GM12878 (cell line): ENCODE data around the gene PSRC1. TPM values are rescaled to one million over a fixed set of nuclear protein-coding genes. Genes with fewer than 3 reads are reported as not detected.

Experiments used
- ATAC-seq: fragments of 200-7000 bp; cut with Tn5 transposase; 3 replicates; pipeline ENCODE4 v1.9.1; 2020; ENCODE audit warnings: mild to moderate bottlenecking, moderate library complexity
- BruUV-seq: library from RNA; stranded (reverse); fragments of 400-500 nt; replicated peaks from 2 replicates; lab custom pipeline; 2021; lab: Mats Ljungman, UMichigan
- CTCF ChIA-PET: fragments of 300-600 bp; sonication (Branson Sonifier 250); formaldehyde crosslinking; extraction: SDS; loops from one replicate; lab custom pipeline; 2021; ENCODE audit warnings: inconsistent platforms; lab: Yijun Ruan, JAX
- POLR2A ChIA-PET: fragments of 350-600 bp; formaldehyde crosslinking; extraction: SDS; loops from one replicate; lab custom pipeline; 2021; ENCODE audit warnings: inconsistent platforms; lab: Charles Lee
- RAD21 ChIA-PET: fragments of 300-600 bp; sonication (Branson Sonifier 250); formaldehyde crosslinking; loops from one replicate; lab custom pipeline; 2023; ENCODE audit warnings: antibody characterized with exemption; ENCODE audit not compliant: unreplicated experiment; lab: Charles Lee
- SMC1A ChIA-PET: fragments of 300-600 bp; sonication (Branson Sonifier 250); formaldehyde crosslinking; loops from one replicate; lab custom pipeline; 2023; ENCODE audit not compliant: unreplicated experiment, uncharacterized antibody; lab: Charles Lee
- DNase-seq: peaks from one replicate; pipeline ENCODE4 v3.0.0-alpha.2; 2011; ENCODE audit warnings: low read depth, low spot score
- FAIRE-seq: peaks from 3 replicates; lab custom pipeline; 2011; peaks lifted over from hg19 to GRCh38; lab: Jason Lieb, UNC
- H2AFZ ChIP-seq: 2 replicates; pipeline ENCODE4 v1.6.0; 2011; ENCODE audit warnings: low read depth, low read length, control low read depth; ENCODE audit not compliant: control insufficient read depth
- H3K27ac ChIP-seq: 2 replicates; pipeline ENCODE4 v1.5.1; 2011; ENCODE audit warnings: control low read depth; ENCODE audit not compliant: control insufficient read depth, insufficient read depth
- H3K27me3 ChIP-seq, 2 experiments: replicated peaks in 1 of 2; 2 replicates each; pipeline versions ENCODE4 v1.6.0 to v1.6.1; 2011; ENCODE audit warnings: low read length in 1 of 2; ENCODE audit not compliant: control insufficient read depth in 2 of 2, insufficient read depth in 2 of 2
- H3K36me3 ChIP-seq, 2 experiments: 2 replicates each; pipeline ENCODE4 v1.5.1; 2011; ENCODE audit warnings: low read length in 1 of 2; ENCODE audit not compliant: control insufficient read depth in 2 of 2, insufficient read depth in 2 of 2
- H3K4me1 ChIP-seq: 2 replicates; pipeline ENCODE4 v1.6.1; 2011; ENCODE audit warnings: mild to moderate bottlenecking, low read length, moderate library complexity, mixed read lengths; ENCODE audit not compliant: control insufficient read depth, insufficient read depth
- H3K4me2 ChIP-seq: 2 replicates; pipeline ENCODE4 v1.6.0; 2011; ENCODE audit warnings: control low read depth; ENCODE audit not compliant: control insufficient read depth, insufficient read depth
- H3K4me3 ChIP-seq: fragments of 200-600 bp; sonication (generic); 2 replicates; pipeline ENCODE4 v1.5.1; 2016
- H3K79me2 ChIP-seq: 2 replicates; pipeline ENCODE4 v1.6.0; 2011; ENCODE audit warnings: low read length; ENCODE audit not compliant: control insufficient read depth, insufficient read depth
- H3K9ac ChIP-seq: 2 replicates; pipeline ENCODE4 v1.8.0; 2011; ENCODE audit warnings: low read length, control low read depth, mixed read lengths; ENCODE audit not compliant: control insufficient read depth, insufficient read depth
- H3K9me3 ChIP-seq: replicated peaks from 3 replicates; pipeline ENCODE4 v1.5.1; 2011; ENCODE audit warnings: mild to moderate bottlenecking, low read length; ENCODE audit not compliant: control insufficient read depth, insufficient read depth
- H4K20me1 ChIP-seq: 2 replicates; pipeline ENCODE4 v1.6.0; 2011; ENCODE audit not compliant: control insufficient read depth, insufficient read depth
- BHLHE40 ChIP-seq, 2 experiments: fragments of 450-650 bp in 1 of 2; IDR thresholded peaks; 2 replicates each; pipeline ENCODE4 v1.6.1; 2011 to 2017; ENCODE audit warnings: low read depth in 2 of 2, borderline replicate concordance in 1 of 2, improper control_type of control experiment in 1 of 2, low read length in 1 of 2, mild to moderate bottlenecking in 1 of 2
- CBFB ChIP-seq: IDR thresholded peaks from 2 replicates; pipeline ENCODE4 v1.6.1; 2016; ENCODE audit warnings: antibody characterized with exemption, low read depth
- CEBPB ChIP-seq, 2 experiments: fragments of 150-350 bp in 1 of 2; IDR thresholded peaks; 2 replicates each; pipeline ENCODE4 v1.6.1; 2012 to 2014; ENCODE audit warnings: low read depth in 2 of 2, low read length in 2 of 2, borderline replicate concordance in 1 of 2, inconsistent platforms in 1 of 2
- ETV6 ChIP-seq, 2 experiments: fragments of 450-650 bp in 1 of 2; IDR thresholded peaks in 1 of 2; conservative IDR thresholded peaks in 1 of 2; 2 replicates each; pipeline ENCODE4 v1.6.1; 2014; ENCODE audit warnings: antibody characterized with exemption in 1 of 2, borderline replicate concordance in 1 of 2, low read depth in 1 of 2, mild to moderate bottlenecking in 1 of 2, moderate library complexity in 1 of 2
- EZH2 ChIP-seq: IDR thresholded peaks from 2 replicates; pipeline ENCODE4 v1.6.1; 2012; ENCODE audit warnings: low read depth, mild to moderate bottlenecking, control low read depth, inconsistent platforms, low read length, borderline replicate concordance; ENCODE audit not compliant: control insufficient read depth
- IKZF1 ChIP-seq: fragments of 450-650 bp; conservative IDR thresholded peaks from 2 replicates; pipeline ENCODE4 v1.6.1; 2017; ENCODE audit warnings: antibody characterized with exemption, mild to moderate bottlenecking
- KDM1A ChIP-seq: fragments of 200-600 bp; sonication (generic); IDR thresholded peaks from 2 replicates; pipeline ENCODE4 v1.6.1; 2016; ENCODE audit warnings: borderline replicate concordance
- MEF2B ChIP-seq: fragments of 450-650 bp; IDR thresholded peaks from 2 replicates; pipeline ENCODE4 v1.6.1; 2018; ENCODE audit warnings: mild to moderate bottlenecking, moderate library complexity; ENCODE audit not compliant: partially characterized antibody, poor library complexity, severe bottlenecking
- MXI1 ChIP-seq: fragments of 150-350 bp; IDR thresholded peaks from 2 replicates; pipeline ENCODE4 v1.6.1; 2011; ENCODE audit warnings: low read depth, mild to moderate bottlenecking, inconsistent platforms, low read length, improper control_type of control experiment
- SREBF1 ChIP-seq: IDR thresholded peaks from 2 replicates; pipeline ENCODE4 v1.6.1; 2012; ENCODE audit warnings: mild to moderate bottlenecking, low read length
- SUPT20H ChIP-seq: IDR thresholded peaks from 2 replicates; pipeline ENCODE4 v1.6.1; 2011; ENCODE audit warnings: low read depth, mild to moderate bottlenecking, low read length, moderate library complexity, borderline replicate concordance; ENCODE audit not compliant: control insufficient read depth
- TCF7 ChIP-seq: IDR thresholded peaks from 2 replicates; pipeline ENCODE4 v1.6.1; 2014; ENCODE audit warnings: antibody characterized with exemption, borderline replicate concordance
- ZNF217 ChIP-seq: fragments of 450-650 bp; IDR thresholded peaks from 2 replicates; pipeline ENCODE4 v1.6.1; 2017; ENCODE audit warnings: antibody characterized with exemption, mild to moderate bottlenecking
- WGBS: methylation state at CpG from one replicate; pipeline ENCODE4 v1.1.6; 2016; ENCODE audit warnings: low lambda C conversion rate; ENCODE audit not compliant: insufficient replicate concordance, insufficient coverage; ENCODE audit errors: missing lambda C conversion rate; 5-methylcytosine and 5-hydroxymethylcytosine counted together
- in situ Hi-C: fragments of 300-500 bp; cut with MboI; formaldehyde crosslinking; loops from 9 replicates; pipeline ENCODE4 v1.14.3; 2018; ENCODE audit warnings: mixed read lengths
- intact Hi-C: fragments of 100-400 bp; cut with micrococcal nuclease; formaldehyde crosslinking; loops from one replicate; pipeline ENCODE4 v1.14.2; 2022; ENCODE audit not compliant: unreplicated experiment
- polyA plus RNA-seq, 11 experiments: library from polyadenylated mRNA; depleted of rRNA in 4 of 11; unstranded in 6 of 11; stranded (reverse) in 5 of 11; fragments of >200 nt; fragmentation: Nextera tagmentation in 4 of 11; fragmentation: Illumina TruSeq in 1 of 11; extraction: Ambion mirVana in 4 of 11; extraction: Trizol in 1 of 11; gene quantifications; 1 replicate in 1 of 11; 2 replicates in 10 of 11; pipeline versions ENCODE4 v1.2.1 to v1.2.3, GENCODE V29; 2011 to 2016; ENCODE audit warnings: inconsistent platforms in 2 of 11, missing spikeins in 2 of 11, low read depth in 1 of 11
- total RNA-seq, 4 experiments: library from RNA; depleted of rRNA in 3 of 4; stranded (reverse); fragments of >200 nt in 3 of 4; fragmentation: Illumina TruSeq in 1 of 4; extraction: Trizol in 1 of 4; gene quantifications; 2 replicates each; pipeline versions ENCODE4 v1.2.1 to v1.2.3, GENCODE V29; 2013 to 2021
- TF ChIP-seq, protein P1 (sequence below): fragments of 450-650 bp; IDR thresholded peaks from 2 replicates; pipeline ENCODE4 v1.6.1; 2017; ENCODE audit warnings: mild to moderate bottlenecking

The PSRC1 gene
- total and polyA plus RNA-seq, 10 of the 15 experiments (the other 5 are each of a cell fraction or from before 2014, with no cell fraction given), result 1.2 to 11.8 (median 4.9) TPM

DNA sequence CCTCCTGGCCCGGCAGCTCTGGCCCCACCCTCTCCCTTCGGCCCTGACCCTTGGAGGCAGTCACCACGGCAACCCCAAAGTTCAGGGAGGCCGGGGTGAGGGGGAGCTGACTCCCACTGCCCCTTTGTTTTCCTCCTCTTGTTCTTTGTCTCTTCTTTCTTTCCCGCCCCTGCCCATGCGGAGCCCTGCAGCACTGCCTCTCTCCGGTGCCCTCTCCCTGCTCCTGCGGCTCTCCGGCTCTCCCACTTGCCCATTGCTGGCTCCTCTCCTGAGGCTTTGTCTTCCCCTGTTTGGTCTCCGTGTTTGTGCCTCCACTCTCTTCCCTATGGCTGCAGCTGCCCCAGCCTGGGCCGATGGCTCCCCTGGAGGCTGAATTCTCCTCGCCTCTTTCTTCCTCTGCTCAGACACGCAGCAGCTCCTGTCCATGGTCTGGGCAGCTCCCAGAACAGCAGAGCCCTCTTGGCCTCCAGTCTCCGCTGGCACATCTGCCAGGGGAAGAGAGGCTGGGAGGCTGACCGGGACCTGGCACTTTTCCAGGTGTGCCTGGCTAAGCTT is 27.8 kb downstream of the PSRC1 start (continued):
- no peak for TF ChIP-seq SUPT20H
- no peak for TF ChIP-seq IKZF1
- no peak for TF ChIP-seq EZH2
- no peak for TF ChIP-seq CBFB
- TF ChIP-seq BHLHE40 (IDR thresholded peaks at IDR 0.05; ENCODE audit: borderline replicate concordance in 1 of 2, low read depth in 2 of 2, low read length in 1 of 2), result no peak

DNA sequence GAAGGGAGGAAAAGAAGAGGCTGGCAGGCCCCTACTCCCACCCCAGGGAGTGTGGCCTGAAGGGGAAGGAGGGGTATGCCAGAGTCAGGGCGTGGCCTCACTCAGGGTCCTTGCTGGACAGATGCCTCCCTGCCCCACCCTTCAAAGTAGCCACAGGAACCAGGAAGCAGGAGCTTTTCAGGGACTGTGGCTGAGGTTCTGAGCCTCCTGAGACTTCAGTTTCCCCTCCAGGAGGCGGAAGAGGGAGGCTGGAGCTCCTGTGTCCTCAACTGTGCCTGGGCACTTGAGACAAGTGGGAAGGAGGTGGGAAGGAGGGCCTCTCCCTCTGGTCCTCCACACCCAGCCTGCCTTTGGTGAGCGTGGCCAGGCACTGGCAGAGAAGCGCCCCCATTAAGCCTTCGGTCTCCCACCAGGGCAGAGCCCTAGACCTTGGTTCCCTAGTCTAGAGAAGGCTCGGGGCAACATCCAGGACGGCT is 28.3 kb downstream of the PSRC1 start:
- no peak overlapping the region for H3K4me2 ChIP-seq
- intact Hi-C loops, result no loop called here
- 29% methylated on average over 7 of the region's 7 CpGs for WGBS

More for the DNA sequence above, 28.3 kb downstream of the PSRC1 start:
- H3K27ac ChIP-seq, result no peak overlapping the region
- ATAC-seq (no peak), DNase-seq (no peak), FAIRE-seq (no peak)
- H3K36me3 ChIP-seq, result no peaks in the 10 kb centered on the region
- no peaks in the 10 kb centered on the region for H3K79me2 ChIP-seq
- ChIA-PET CTCF (interaction anchor here (1.1 to 1.6 kb wide), 2 partner anchors 144 to 278 kb away, joined by 3 to 11 read pairs; no protein-coding TSS in a partner anchor), RAD21 (interaction anchor here (0.6 kb wide), 1 partner anchor 218 kb away, joined by 3 read pairs; no protein-coding TSS in a partner anchor), SMC1A (interaction anchor here (1.1 kb wide), 1 partner anchor 48 kb away, joined by 3 read pairs; no protein-coding TSS in a partner anchor), POLR2A (interaction anchor here (0.8 kb wide), 1 partner anchor 274 kb away, joined by 3 read pairs; no protein-coding TSS in a partner anchor)
- in situ Hi-C loops, result no loop called here
- H3K4me3 ChIP-seq, result no peak overlapping the region
- no peaks in the 10 kb centered on the region for H4K20me1 ChIP-seq
- BruUV-seq, result no TSS peak
- peaks cover 1 to 4% of the 10 kb centered on the region in 2 experiments; a peak in 3 of 4 replicates for H3K27me3 ChIP-seq
- no peak overlapping the region for H3K9ac ChIP-seq
- no peaks in the 10 kb centered on the region for H3K4me1 ChIP-seq
- H3K9me3 ChIP-seq, result no peaks in the 10 kb centered on the region
- H2AFZ ChIP-seq, result no peak overlapping the region
- TF ChIP-seq SREBF1 (no peak), TCF7 (no peak), ZNF217 (no peak), CEBPB (IDR thresholded peaks at IDR 0.05; ENCODE audit: borderline replicate concordance in 1 of 2, low read depth in 2 of 2, low read length in 2 of 2) (no peak), ETV6 (conservative IDR thresholded peaks at IDR 0.05 in 1 of 2, IDR thresholded peaks at IDR 0.05 in 1 of 2; ENCODE audit: borderline replicate concordance in 1 of 2, low read depth in 1 of 2) (no peak), MEF2B (no peak), MXI1 (no peak), KDM1A (no peak)
- TF ChIP-seq, protein P1, sequence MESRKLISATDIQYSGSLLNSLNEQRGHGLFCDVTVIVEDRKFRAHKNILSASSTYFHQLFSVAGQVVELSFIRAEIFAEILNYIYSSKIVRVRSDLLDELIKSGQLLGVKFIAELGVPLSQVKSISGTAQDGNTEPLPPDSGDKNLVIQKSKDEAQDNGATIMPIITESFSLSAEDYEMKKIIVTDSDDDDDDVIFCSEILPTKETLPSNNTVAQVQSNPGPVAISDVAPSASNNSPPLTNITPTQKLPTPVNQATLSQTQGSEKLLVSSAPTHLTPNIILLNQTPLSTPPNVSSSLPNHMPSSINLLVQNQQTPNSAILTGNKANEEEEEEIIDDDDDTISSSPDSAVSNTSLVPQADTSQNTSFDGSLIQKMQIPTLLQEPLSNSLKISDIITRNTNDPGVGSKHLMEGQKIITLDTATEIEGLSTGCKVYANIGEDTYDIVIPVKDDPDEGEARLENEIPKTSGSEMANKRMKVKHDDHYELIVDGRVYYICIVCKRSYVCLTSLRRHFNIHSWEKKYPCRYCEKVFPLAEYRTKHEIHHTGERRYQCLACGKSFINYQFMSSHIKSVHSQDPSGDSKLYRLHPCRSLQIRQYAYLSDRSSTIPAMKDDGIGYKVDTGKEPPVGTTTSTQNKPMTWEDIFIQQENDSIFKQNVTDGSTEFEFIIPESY, result no peak
